Activated CD4-positive, alpha-beta T cell treated with anti-CD3 and anti-CD28 coated beads, Interleukin-2, amount 10 ng/mL, durations not matched to agents 7 days and 5 days (primary cell): ENCODE measurements around the gene ANGPT4. TPM values are rescaled to one million over a fixed set of nuclear protein-coding genes. Genes with fewer than 3 reads are reported as not detected.

ENCODE experiments used
- CTCF ChIA-PET: fragments of 350-600 bp; sonication (Branson Sonifier 250); formaldehyde crosslinking; loops from one replicate; lab custom pipeline; 2021; ENCODE audit warnings: antibody characterized with exemption; lab: Charles Lee
- POLR2A ChIA-PET: fragments of 350-600 bp; sonication (Branson Sonifier 250); formaldehyde crosslinking; loops from one replicate; lab custom pipeline; 2021; ENCODE audit warnings: antibody characterized with exemption; lab: Charles Lee
- DNase-seq: peaks from one replicate; pipeline ENCODE4 v3.0.0-alpha.2; 2020
- H3K27ac Mint-ChIP-seq: one replicate; pipeline ENCODE4 v1.8.0; 2021; ENCODE audit warnings: mild to moderate bottlenecking, moderate library complexity, mixed read lengths
- H3K27me3 Mint-ChIP-seq: one replicate; pipeline ENCODE4 v1.8.0; 2021; ENCODE audit warnings: mixed read lengths
- H3K36me3 Mint-ChIP-seq: one replicate; pipeline ENCODE4 v1.8.0; 2021; ENCODE audit warnings: low read depth, mixed read lengths
- H3K4me1 Mint-ChIP-seq: one replicate; pipeline ENCODE4 v1.8.0; 2021; ENCODE audit warnings: mixed read lengths
- H3K4me3 Mint-ChIP-seq: one replicate; pipeline ENCODE4 v1.8.0; 2021; ENCODE audit warnings: mild to moderate bottlenecking, moderate library complexity, mixed read lengths
- H3K9me3 Mint-ChIP-seq: one replicate; pipeline ENCODE4 v1.8.0; 2021; ENCODE audit warnings: mixed read lengths
- total RNA-seq, 2 experiments: library from RNA; stranded (reverse); gene quantifications; one replicate each; pipeline ENCODE4 v1.2.3, GENCODE V29; 2021

Gene ANGPT4
- total RNA-seq, 2 experiments from 2014 or later = not detected

- H3K4me3 Mint-ChIP-seq = peak overlapping the region; percentile 78
Measured at GRCh38 chr20:843912-844311, 72.2 kb downstream of the ANGPT4 start.

GRCh38 chr20:842547-842940 is 73.6 kb downstream of the ANGPT4 start:
- Mint-ChIP-seq H3K36me3 (peaks cover 34% of the 10 kb centered on the region), H3K4me3 (no peak overlapping the region), H3K4me1 (peaks cover 64% of the 10 kb centered on the region), H3K9me3 (peaks cover 1% of the 10 kb centered on the region), H3K27me3 (no peaks in the 10 kb centered on the region), H3K27ac (no peak overlapping the region)
- CTCF ChIA-PET = interaction anchor here (1.1 to 1.3 kb wide), 2 partner anchors 10 to 266 kb away, joined by 3 to 6 read pairs; no protein-coding TSS in a partner anchor
- no peak for DNase-seq
- POLR2A ChIA-PET = no interaction called here

More at GRCh38 chr20:843912-844311, 72.2 kb downstream of the ANGPT4 start:
- no peaks in the 10 kb centered on the region for H3K27me3 Mint-ChIP-seq
- H3K9me3 Mint-ChIP-seq = no peaks in the 10 kb centered on the region
- peaks cover 27% of the 10 kb centered on the region for H3K36me3 Mint-ChIP-seq
- DNase-seq = no peak
- peaks cover 67% of the 10 kb centered on the region for H3K4me1 Mint-ChIP-seq
- CTCF ChIA-PET = interaction anchor here (0.6 to 1.3 kb wide), 4 partner anchors 12 to 443 kb away, joined by 3 to 7 read pairs (median 5); no protein-coding TSS in a partner anchor
- no peak overlapping the region for H3K27ac Mint-ChIP-seq
- POLR2A ChIA-PET = interaction anchor here (1.0 kb wide), 1 partner anchor 10 kb away, joined by 3 read pairs; the partner anchor contains the start of gene FAM110A

DNA sequence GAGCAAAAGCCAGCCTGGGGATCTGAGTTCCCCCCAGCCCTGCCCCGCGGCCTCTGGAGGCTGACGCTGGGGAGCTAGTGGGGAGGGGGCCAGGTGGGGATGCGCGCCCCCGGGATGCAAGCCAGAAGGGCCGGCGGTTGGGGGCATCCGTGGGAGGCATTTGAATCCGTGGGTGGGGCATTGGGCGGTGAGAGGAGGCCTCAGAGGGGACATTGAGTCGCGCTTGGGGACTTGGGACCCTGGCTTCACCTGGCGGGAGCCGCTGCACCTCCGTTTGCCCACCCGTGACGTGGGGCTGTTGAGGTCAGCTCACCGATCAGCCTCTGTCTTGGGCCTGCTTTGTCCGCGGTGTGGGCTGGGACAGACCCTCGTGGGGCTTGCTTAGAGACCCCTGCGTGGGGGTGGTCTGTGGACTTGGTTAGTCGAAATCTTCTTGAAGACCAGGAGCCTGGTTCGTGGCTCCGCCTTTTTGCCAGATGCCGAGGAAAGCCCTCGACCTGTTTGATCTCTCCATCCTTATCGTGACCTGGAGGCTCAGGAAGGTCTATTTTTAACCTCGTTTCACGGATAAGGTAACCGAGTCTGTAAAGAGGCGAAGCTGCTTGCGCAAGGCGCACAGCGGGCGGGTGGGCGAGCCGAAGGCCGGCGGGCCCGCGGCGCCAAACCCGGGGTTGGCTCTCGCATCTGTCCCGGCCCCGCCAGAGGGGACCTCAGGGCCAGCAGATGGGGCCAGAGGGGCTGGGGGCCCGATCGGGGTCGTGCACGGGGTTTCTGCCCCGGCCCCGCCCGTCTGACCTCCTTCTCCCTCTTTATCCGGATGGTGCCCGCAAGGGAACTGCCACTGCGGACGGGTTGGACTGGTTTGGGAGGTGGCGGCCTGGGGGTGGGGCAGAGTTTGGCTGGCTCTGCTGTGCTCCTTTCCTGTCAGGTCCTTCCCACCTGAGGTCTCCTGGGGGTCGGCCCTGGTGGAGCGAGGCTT is 74.3 kb downstream of the ANGPT4 start:
- DNase-seq = no peak
- Mint-ChIP-seq H3K36me3 (peaks cover 34% of the 10 kb centered on the region), H3K27ac (peak overlapping the region; percentile 31), H3K27me3 (no peaks in the 10 kb centered on the region), H3K9me3 (peaks cover 4% of the 10 kb centered on the region), H3K4me3 (peak overlapping the region; percentile 48), H3K4me1 (peaks cover 61% of the 10 kb centered on the region)
- POLR2A ChIA-PET = no interaction called here
- CTCF ChIA-PET = no interaction called here

GRCh38 chr20:840858-841567 is 75.1 kb downstream of the ANGPT4 start:
- H3K4me1 Mint-ChIP-seq = peaks cover 59% of the 10 kb centered on the region
- peaks cover 4% of the 10 kb centered on the region for H3K9me3 Mint-ChIP-seq
- no peaks in the 10 kb centered on the region for H3K27me3 Mint-ChIP-seq
- peak; percentile 34 for DNase-seq
- ChIA-PET CTCF (no interaction called here), POLR2A (no interaction called here)
- peaks cover 36% of the 10 kb centered on the region for H3K36me3 Mint-ChIP-seq
- H3K27ac Mint-ChIP-seq = peak overlapping the region; percentile 41
- H3K4me3 Mint-ChIP-seq = peak overlapping the region; percentile 59

GRCh38 chr20:840503-840857 is 75.7 kb downstream of the ANGPT4 start:
- H3K27me3 Mint-ChIP-seq = no peaks in the 10 kb centered on the region

GRCh38 chr20:839626-840025 is 76.5 kb downstream of the ANGPT4 start:
- DNase-seq = no peak
- no peak overlapping the region for H3K4me3 Mint-ChIP-seq
- peaks cover 31% of the 10 kb centered on the region for H3K36me3 Mint-ChIP-seq
- peaks cover 4% of the 10 kb centered on the region for H3K9me3 Mint-ChIP-seq
- H3K4me1 Mint-ChIP-seq = peaks cover 64% of the 10 kb centered on the region
- no peaks in the 10 kb centered on the region for H3K27me3 Mint-ChIP-seq
- ChIA-PET POLR2A (no interaction called here), CTCF (no interaction called here)
- H3K27ac Mint-ChIP-seq = no peak overlapping the region

More at GRCh38 chr20:840503-840857, 75.7 kb downstream of the ANGPT4 start:
- DNase-seq = no peak
- Mint-ChIP-seq H3K4me1 (peaks cover 59% of the 10 kb centered on the region), H3K9me3 (peaks cover 4% of the 10 kb centered on the region), H3K36me3 (peaks cover 32% of the 10 kb centered on the region), H3K27ac (peak overlapping the region; percentile 41), H3K4me3 (peak overlapping the region; percentile 59)
- ChIA-PET CTCF (no interaction called here), POLR2A (no interaction called here)

DNA sequence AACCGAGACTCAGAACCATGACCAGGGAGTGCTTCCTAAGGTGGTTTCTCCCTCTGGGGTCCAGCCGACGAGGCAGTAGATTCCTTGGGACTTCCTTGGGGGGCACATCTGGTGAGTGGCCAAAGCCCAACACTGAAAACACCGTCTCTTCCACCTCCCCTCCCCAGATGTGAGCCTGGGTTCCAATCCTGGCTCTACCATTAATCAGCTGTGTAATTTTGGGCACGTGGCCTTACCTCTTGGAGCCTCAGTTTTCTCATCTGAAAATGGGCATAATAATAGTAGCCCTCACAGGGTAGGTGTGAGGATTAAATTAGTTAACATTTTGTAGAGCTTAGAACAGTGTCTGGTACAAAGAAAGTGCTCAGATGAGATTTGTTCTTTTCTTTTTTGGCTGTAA is 77.1 kb downstream of the ANGPT4 start:
- no peak for DNase-seq
- Mint-ChIP-seq H3K4me3 (no peak overlapping the region), H3K36me3 (peaks cover 31% of the 10 kb centered on the region), H3K9me3 (peaks cover 4% of the 10 kb centered on the region), H3K4me1 (peaks cover 62% of the 10 kb centered on the region), H3K27ac (no peak overlapping the region), H3K27me3 (no peaks in the 10 kb centered on the region)
- ChIA-PET POLR2A (no interaction called here), CTCF (interaction anchor here (0.9 to 1.5 kb wide), 3 partner anchors 8 to 23 kb away, joined by 3 to 5 read pairs (median 3); no protein-coding TSS in a partner anchor)

DNA sequence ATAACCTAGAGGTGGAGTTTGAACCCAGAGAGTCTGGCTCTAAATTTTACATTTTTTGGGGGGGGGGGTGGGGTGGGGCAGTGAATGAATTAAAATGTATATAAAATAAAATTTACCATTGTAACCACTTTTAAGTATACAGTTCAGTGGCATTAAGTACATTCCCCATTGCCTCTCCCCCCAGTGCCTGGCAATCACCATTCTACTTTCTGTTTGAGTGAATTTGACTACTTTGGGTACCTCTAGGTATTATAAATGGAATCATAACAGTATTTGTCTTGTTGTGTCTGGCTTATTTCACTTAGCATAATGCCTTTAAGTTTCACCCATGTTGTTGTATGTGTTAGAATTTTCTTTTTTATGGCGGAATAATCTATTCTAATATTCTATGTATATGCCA is 79.9 kb downstream of the ANGPT4 start:
- no peak for DNase-seq

GRCh38 chr20:835608-836045 is 80.5 kb downstream of the ANGPT4 start:
- peaks cover 26% of the 10 kb centered on the region for H3K36me3 Mint-ChIP-seq
- H3K9me3 Mint-ChIP-seq = peaks cover 4% of the 10 kb centered on the region
- CTCF ChIA-PET = no interaction called here
- no peaks in the 10 kb centered on the region for H3K27me3 Mint-ChIP-seq
- peak overlapping the region; percentile 59 for H3K4me3 Mint-ChIP-seq
- POLR2A ChIA-PET = no interaction called here
- peaks cover 46% of the 10 kb centered on the region for H3K4me1 Mint-ChIP-seq
- DNase-seq = no peak
- H3K27ac Mint-ChIP-seq = peak overlapping the region; percentile 16

More for the DNA sequence above, 79.9 kb downstream of the ANGPT4 start:
- H3K27me3 Mint-ChIP-seq = no peaks in the 10 kb centered on the region
- H3K36me3 Mint-ChIP-seq = peaks cover 27% of the 10 kb centered on the region
- peaks cover 49% of the 10 kb centered on the region for H3K4me1 Mint-ChIP-seq
- H3K9me3 Mint-ChIP-seq = peaks cover 4% of the 10 kb centered on the region
- H3K27ac Mint-ChIP-seq = no peak overlapping the region
- H3K4me3 Mint-ChIP-seq = no peak overlapping the region
- ChIA-PET POLR2A (no interaction called here), CTCF (no interaction called here)

DNA sequence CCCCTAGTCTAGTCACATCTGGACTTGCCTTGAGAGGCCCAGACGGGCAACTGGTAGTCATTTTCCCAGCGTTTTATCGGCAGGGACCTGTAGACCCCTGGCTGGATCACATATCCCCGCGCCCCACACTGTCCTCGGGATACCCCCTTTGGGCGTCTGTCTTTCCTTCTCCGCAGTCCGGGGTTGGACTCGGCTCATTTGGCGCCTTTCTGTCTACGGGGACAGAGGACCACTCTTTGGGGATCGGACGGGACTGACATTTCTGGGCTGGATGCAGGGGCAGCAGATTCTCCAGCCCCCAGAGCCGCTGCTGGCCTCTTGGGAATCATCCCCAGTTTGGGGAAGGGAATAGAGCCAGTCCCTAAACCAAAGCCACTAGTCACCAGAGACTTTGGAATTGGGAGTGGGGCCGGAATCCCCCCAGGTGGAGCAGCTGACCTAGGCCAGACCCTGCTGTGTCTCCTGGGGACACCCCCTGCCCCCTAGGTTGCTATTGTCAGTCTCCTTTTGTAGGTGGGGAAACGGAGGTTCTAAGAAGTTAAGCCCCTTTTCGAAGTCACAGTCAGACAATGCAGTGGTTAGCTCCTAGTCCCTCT is 81.9 kb downstream of the ANGPT4 start:
- Mint-ChIP-seq H3K4me3 (peak overlapping the region; percentile 92), H3K9me3 (peaks cover 4% of the 10 kb centered on the region), H3K27me3 (no peaks in the 10 kb centered on the region), H3K4me1 (peaks cover 40% of the 10 kb centered on the region), H3K36me3 (peaks cover 16% of the 10 kb centered on the region), H3K27ac (peak overlapping the region; percentile 83)
- ChIA-PET POLR2A (interaction anchor here (1.2 kb wide), 1 partner anchor 10 kb away, joined by 3 read pairs; no protein-coding TSS in a partner anchor), CTCF (interaction anchor here (1.0 to 1.9 kb wide), 3 partner anchors 11 to 122 kb away, joined by 3 to 7 read pairs (median 7); no protein-coding TSS in a partner anchor)
- no peak for DNase-seq

DNA sequence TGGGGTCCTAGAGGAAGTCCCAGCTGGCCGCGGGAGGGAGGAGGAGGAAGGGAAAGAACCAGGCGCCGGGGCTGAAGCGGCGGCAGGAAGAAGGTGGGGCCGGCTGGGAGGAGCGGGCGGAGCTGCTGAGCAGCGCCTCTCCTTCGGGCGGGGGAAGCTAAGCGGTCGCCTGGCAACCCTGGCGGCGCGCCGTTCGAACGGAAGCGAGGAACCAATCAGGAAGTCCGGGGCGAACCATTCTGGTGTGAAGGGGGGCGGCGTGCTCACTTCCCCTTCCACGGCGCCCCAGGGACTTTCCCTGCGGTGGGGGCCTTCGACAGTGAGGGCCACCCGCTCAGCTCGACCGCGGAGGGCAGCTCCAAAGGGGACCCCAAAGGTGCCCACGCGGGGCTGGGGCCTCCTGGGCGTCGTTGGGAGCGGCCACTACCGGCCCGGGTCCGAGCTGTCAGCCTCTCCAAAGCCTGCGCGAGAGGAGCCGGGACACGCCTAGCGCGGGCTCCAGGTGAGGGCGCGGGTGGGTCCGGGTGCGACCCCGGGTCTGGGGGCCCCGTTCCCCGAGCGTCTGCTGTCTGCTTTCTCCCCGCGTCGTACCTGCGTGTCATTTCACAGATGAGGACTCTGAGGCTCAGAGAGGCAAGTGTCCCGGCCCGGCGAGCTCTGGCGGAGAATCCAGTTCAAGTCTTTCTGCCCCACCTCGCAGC is 82.5 kb downstream of the ANGPT4 start, which contains the start of gene FAM110A:
Gene FAM110A, plus strand, starts transcription at position 266 of the 701 bp plus-strand sequence. CDS start 11,090 bp downstream, outside the sequence.
- H3K4me3 Mint-ChIP-seq = peak within 1 kb of the TSS; percentile 92
- peak; percentile 97 for DNase-seq
- CTCF ChIA-PET = interaction anchor here (0.7 to 1.9 kb wide), 10 partner anchors 9 to 377 kb away, joined by 3 to 7 read pairs (median 4); no protein-coding TSS in a partner anchor
- H3K9me3 Mint-ChIP-seq = peaks cover 4% of the 10 kb centered on the region
- H3K4me1 Mint-ChIP-seq = peaks cover 41% of the 10 kb centered on the region
- POLR2A ChIA-PET = interaction anchor here (1.2 kb wide), 1 partner anchor 11 kb away, joined by 3 read pairs; no protein-coding TSS in a partner anchor
- H3K36me3 Mint-ChIP-seq = peaks cover 16% of the 10 kb centered on the region
- no peaks in the 10 kb centered on the region for H3K27me3 Mint-ChIP-seq
- H3K27ac Mint-ChIP-seq = peak within 1 kb of the TSS; percentile 83
